ENCODE measurements around the gene HDDC2.

DNA sequence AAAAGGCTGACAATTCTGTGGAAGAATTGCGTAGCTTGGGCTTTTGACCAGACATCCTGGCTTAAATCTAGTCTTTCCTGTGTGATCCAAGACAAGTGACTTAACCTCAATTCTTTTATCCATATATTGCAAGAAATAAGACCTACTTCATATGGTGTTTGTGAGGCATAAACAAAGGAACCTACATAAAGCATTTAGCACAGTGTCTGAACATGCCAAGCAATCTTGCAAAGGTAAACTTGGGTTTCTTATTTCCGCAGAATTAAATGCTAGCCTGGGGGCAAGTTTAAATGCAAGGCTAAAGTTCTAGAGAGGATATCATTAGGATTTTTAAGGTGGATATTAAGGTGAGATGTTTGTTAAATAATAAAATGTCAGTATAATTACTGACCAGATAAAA, 47.9 kb downstream of the HDDC2 start:
- TF ChIP-seq NANOG (IDR thresholded peaks at IDR 0.05; ENCODE audit: borderline replicate concordance): no peak
- TF ChIP-seq, protein P1, sequence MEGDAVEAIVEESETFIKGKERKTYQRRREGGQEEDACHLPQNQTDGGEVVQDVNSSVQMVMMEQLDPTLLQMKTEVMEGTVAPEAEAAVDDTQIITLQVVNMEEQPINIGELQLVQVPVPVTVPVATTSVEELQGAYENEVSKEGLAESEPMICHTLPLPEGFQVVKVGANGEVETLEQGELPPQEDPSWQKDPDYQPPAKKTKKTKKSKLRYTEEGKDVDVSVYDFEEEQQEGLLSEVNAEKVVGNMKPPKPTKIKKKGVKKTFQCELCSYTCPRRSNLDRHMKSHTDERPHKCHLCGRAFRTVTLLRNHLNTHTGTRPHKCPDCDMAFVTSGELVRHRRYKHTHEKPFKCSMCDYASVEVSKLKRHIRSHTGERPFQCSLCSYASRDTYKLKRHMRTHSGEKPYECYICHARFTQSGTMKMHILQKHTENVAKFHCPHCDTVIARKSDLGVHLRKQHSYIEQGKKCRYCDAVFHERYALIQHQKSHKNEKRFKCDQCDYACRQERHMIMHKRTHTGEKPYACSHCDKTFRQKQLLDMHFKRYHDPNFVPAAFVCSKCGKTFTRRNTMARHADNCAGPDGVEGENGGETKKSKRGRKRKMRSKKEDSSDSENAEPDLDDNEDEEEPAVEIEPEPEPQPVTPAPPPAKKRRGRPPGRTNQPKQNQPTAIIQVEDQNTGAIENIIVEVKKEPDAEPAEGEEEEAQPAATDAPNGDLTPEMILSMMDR (conservative IDR thresholded peaks at IDR 0.05; ENCODE audit: low read depth in 2 of 2): no peak
- no peak for TF ChIP-seq EZH2phosphoT487 (IDR thresholded peaks at IDR 0.05; ENCODE audit: unreplicated experiment)
- no peak for TF ChIP-seq EZH2 (IDR thresholded peaks at IDR 0.05; ENCODE audit: low read depth, unreplicated experiment)
- TF ChIP-seq, protein P2, sequence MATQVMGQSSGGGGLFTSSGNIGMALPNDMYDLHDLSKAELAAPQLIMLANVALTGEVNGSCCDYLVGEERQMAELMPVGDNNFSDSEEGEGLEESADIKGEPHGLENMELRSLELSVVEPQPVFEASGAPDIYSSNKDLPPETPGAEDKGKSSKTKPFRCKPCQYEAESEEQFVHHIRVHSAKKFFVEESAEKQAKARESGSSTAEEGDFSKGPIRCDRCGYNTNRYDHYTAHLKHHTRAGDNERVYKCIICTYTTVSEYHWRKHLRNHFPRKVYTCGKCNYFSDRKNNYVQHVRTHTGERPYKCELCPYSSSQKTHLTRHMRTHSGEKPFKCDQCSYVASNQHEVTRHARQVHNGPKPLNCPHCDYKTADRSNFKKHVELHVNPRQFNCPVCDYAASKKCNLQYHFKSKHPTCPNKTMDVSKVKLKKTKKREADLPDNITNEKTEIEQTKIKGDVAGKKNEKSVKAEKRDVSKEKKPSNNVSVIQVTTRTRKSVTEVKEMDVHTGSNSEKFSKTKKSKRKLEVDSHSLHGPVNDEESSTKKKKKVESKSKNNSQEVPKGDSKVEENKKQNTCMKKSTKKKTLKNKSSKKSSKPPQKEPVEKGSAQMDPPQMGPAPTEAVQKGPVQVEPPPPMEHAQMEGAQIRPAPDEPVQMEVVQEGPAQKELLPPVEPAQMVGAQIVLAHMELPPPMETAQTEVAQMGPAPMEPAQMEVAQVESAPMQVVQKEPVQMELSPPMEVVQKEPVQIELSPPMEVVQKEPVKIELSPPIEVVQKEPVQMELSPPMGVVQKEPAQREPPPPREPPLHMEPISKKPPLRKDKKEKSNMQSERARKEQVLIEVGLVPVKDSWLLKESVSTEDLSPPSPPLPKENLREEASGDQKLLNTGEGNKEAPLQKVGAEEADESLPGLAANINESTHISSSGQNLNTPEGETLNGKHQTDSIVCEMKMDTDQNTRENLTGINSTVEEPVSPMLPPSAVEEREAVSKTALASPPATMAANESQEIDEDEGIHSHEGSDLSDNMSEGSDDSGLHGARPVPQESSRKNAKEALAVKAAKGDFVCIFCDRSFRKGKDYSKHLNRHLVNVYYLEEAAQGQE (IDR thresholded peaks at IDR 0.05; ENCODE audit: unreplicated experiment): no peak
- no peak for TF ChIP-seq JUNB (IDR thresholded peaks at IDR 0.05; ENCODE audit: unreplicated experiment)
